GM12891 (cell line): ENCODE results near the gene FAF1.

ENCODE experiments used
- POLR2A ChIP-seq: IDR thresholded peaks from 2 replicates; pipeline ENCODE4 v1.6.1; 2011; ENCODE audit warnings: low read depth, low read length, control low read depth
- POLR2AphosphoS5 ChIP-seq: IDR thresholded peaks from 2 replicates; pipeline ENCODE4 v1.6.1; 2011; ENCODE audit warnings: low read depth, low read length, control low read depth

GRCh38 chr1:50893466-50893865 lies 66.6 kb downstream of the FAF1 start:
- TF ChIP-seq POLR2A (no peak), POLR2AphosphoS5 (no peak)
